Type B pancreatic cell (in vitro differentiated cells): Measurements from ENCODE around the gene RASSF4. TPM values are rescaled to one million over a fixed set of nuclear protein-coding genes. Genes with fewer than 3 reads are reported as not detected.

ENCODE experiments used
- DNase-seq: peaks from one replicate; pipeline ENCODE4 v3.0.0; 2021; ENCODE audit warnings: mixed read lengths; ENCODE audit not compliant: unreplicated experiment; ENCODE audit errors: extremely low spot score
- H3K27ac Mint-ChIP-seq: 2 replicates; pipeline ENCODE4 v1.8.0; 2021; ENCODE audit warnings: mild to moderate bottlenecking, mixed read lengths
- H3K27me3 Mint-ChIP-seq: 2 replicates; pipeline ENCODE4 v1.8.0; 2021; ENCODE audit warnings: mixed read lengths
- H3K36me3 Mint-ChIP-seq: 2 replicates; pipeline ENCODE4 v1.8.0; 2021; ENCODE audit warnings: mixed read lengths
- H3K4me1 Mint-ChIP-seq: one replicate; pipeline ENCODE4 v1.8.0; 2021; ENCODE audit warnings: mixed read lengths; ENCODE audit not compliant: unreplicated experiment
- H3K4me3 Mint-ChIP-seq: 2 replicates; pipeline ENCODE4 v1.8.0; 2021; ENCODE audit warnings: mild to moderate bottlenecking, mixed read lengths
- H3K9me3 Mint-ChIP-seq: 2 replicates; pipeline ENCODE4 v1.8.0; 2021; ENCODE audit warnings: mixed read lengths
- CTCF ChIP-seq: fragments of 200-600 bp; sonication (generic); conservative IDR thresholded peaks from 2 replicates; pipeline ENCODE4 v1.5.0; 2021; ENCODE audit warnings: antibody characterized with exemption, mild to moderate bottlenecking
- total RNA-seq: library from RNA; stranded (reverse); gene quantifications from 2 replicates; pipeline ENCODE4 v1.2.1, GENCODE V29; 2021; ENCODE audit warnings: low replicate concordance

RASSF4 gene
- total RNA-seq, 1 donor from 2014 or later, result 27.9 TPM

- peaks cover 3% of the 10 kb centered on the region for H3K36me3 Mint-ChIP-seq
Measured at GRCh38 chr10:44978213-44978569, 18.6 kb downstream of the RASSF4 start.

DNA sequence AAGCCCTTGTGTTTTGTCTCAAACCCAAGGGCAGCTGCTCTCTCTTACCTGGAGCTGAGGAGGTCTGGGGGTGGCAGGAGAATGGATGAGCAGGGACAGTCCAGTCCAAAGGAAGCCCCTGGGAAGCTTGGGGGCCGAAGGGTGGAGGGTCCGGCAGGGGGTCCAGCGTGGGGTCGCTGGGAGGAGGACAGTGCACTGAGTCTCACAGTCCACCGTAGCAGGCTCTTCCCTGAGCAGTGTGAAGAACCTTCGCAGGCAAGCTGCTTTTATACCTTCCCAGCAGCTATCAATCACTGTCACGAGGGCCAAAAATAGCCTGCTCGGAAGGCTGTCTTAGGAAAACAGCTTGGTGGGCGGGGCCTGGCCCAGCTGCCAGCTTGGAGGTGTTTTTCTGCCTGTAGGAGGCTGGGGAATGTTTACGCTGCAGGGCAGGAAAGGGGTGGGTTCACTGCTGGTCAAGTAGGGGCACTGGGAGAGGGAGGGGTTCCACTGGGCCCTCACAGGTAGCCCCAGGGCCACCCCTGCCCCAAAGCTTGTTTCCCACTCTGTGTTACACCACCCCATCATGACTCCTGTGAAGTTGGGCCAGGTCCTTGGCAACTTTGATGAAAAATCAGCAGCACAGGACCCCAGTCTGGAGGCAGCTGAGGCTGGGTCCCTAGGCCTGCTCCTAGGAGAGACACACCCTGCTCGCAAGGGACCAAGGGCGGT is 19.1 kb downstream of the RASSF4 start, which contains the start of gene DEPP1:
TSS of gene DEPP1 (minus strand) at position 240 of the 711 bp plus-strand sequence. CDS start 779 bp downstream, outside the sequence.
- peaks cover 41% of the 10 kb centered on the region for H3K4me1 Mint-ChIP-seq

More at GRCh38 chr10:44978213-44978569, 18.6 kb downstream of the RASSF4 start:
- Mint-ChIP-seq H3K27me3 (no peaks in the 10 kb centered on the region), H3K4me3 (peak overlapping the region; percentile 89), H3K4me1 (peaks cover 41% of the 10 kb centered on the region), H3K9me3 (no peaks in the 10 kb centered on the region), H3K27ac (peak overlapping the region; percentile 99)
- no peak for TF ChIP-seq CTCF
- DNase-seq, result no peak

GRCh38 chr10:44979281-44980191 is 19.9 kb downstream of the RASSF4 start:
- Mint-ChIP-seq H3K9me3 (no peaks in the 10 kb centered on the region), H3K4me1 (peaks cover 41% of the 10 kb centered on the region), H3K27ac (peak overlapping the region; percentile 99), H3K4me3 (peak overlapping the region; percentile 89), H3K36me3 (peaks cover 3% of the 10 kb centered on the region), H3K27me3 (no peaks in the 10 kb centered on the region)
- no peak for TF ChIP-seq CTCF
- DNase-seq, result no peak

More for the DNA sequence above, 19.1 kb downstream of the RASSF4 start, which contains the start of gene DEPP1:
- H3K9me3 Mint-ChIP-seq, result no peaks in the 10 kb centered on the region
- H3K27me3 Mint-ChIP-seq, result no peaks in the 10 kb centered on the region
- peak within 1 kb of the TSS; percentile 99 for H3K27ac Mint-ChIP-seq
- TF ChIP-seq CTCF, result peak; percentile 52
- peak; percentile 87 for DNase-seq
- peak within 1 kb of the TSS; percentile 89 for H3K4me3 Mint-ChIP-seq
- peaks cover 3% of the 10 kb centered on the region for H3K36me3 Mint-ChIP-seq

- Mint-ChIP-seq H3K4me1 (peaks cover 45% of the 10 kb centered on the region), H3K36me3 (peaks cover 3% of the 10 kb centered on the region), H3K9me3 (no peaks in the 10 kb centered on the region), H3K27me3 (no peaks in the 10 kb centered on the region), H3K4me3 (peak overlapping the region; percentile 23), H3K27ac (peak overlapping the region; percentile 99)
- TF ChIP-seq CTCF, result no peak
- no peak for DNase-seq
Measured at GRCh38 chr10:44980309-44981171, 20.9 kb downstream of the RASSF4 start.
